Transverse colon (tissue), 4 donors: ENCODE results near the gene IL17REL.

ENCODE experiments used
- CTCF ChIP-seq, 5 experiments: fragments of 200-600 bp in 3 of 5; fragments of 450-650 bp in 2 of 5; sonication (generic) in 3 of 5; IDR thresholded peaks; 1 replicate in 2 of 5; 2 replicates in 3 of 5; pipeline ENCODE4 v1.5.1; 2016 to 2017; ENCODE audit warnings: antibody characterized with exemption in 5 of 5, inconsistent platforms in 3 of 5, mild to moderate bottlenecking in 2 of 5, moderate library complexity in 1 of 5
- EP300 ChIP-seq: sonication (generic); formaldehyde crosslinking; IDR thresholded peaks from one replicate; pipeline ENCODE4 v1.6.1; 2017; ENCODE audit warnings: antibody characterized with exemption, low read depth
- POLR2AphosphoS5 ChIP-seq, 3 donors: sonication (generic); formaldehyde crosslinking; IDR thresholded peaks; one replicate each; pipeline ENCODE4 v1.6.1; 2016; ENCODE audit warnings: antibody characterized with exemption in 3 of 3

GRCh38 chr22:49995361-49996118, 17.0 kb downstream of the IL17REL start:
- TF ChIP-seq CTCF (IDR thresholded peaks at IDR 0.05) (peak in 1 of 5 experiments; percentile 10), EP300 (no peak), POLR2AphosphoS5 (IDR thresholded peaks at IDR 0.05) (no peak)
